Stimulated activated CD4-positive, alpha-beta T cell treated with anti-CD3 and anti-CD28 coated beads, Interleukin-4, amount 100 ng/mL, for 48 hours (primary cell): ENCODE measurements around the gene ZNF680.
"Not testable (repeated sequence)": the region's sequence is repeated elsewhere in the genome, so short reads cannot be mapped to it uniquely, and the experiment has no call there.

Source experiments
- DNase-seq, 2 donors: peaks; one replicate each; pipeline ENCODE4 v3.0.0-alpha.2; 2020; ENCODE audit warnings: low read depth in 2 of 2

Gene ZNF680

GRCh38 chr7:64557601-64558322 is 5.1 kb downstream of the ZNF680 start:
- no peak for DNase-seq

- DNase-seq: no peak
Observed at GRCh38 chr7:64555046-64555445, 7.8 kb downstream of the ZNF680 start.

- not testable (repeated sequence) for DNase-seq
Observed at GRCh38 chr7:64554188-64554587, 8.7 kb downstream of the ZNF680 start.

GRCh38 chr7:64551375-64552142 is 11.3 kb downstream of the ZNF680 start:
- DNase-seq: no peak

- no peak for DNase-seq
Observed at GRCh38 chr7:64544010-64544409, 18.9 kb downstream of the ZNF680 start.

- DNase-seq: no peak
Observed at GRCh38 chr7:64541438-64542359, 21.2 kb downstream of the ZNF680 start.

- DNase-seq: no peak
Observed at GRCh38 chr7:64533756-64534155, 29.1 kb downstream of the ZNF680 start.

- no peak for DNase-seq
Observed at GRCh38 chr7:64528770-64529169, 34.1 kb downstream of the ZNF680 start.

GRCh38 chr7:64521409-64521984 is 41.4 kb downstream of the ZNF680 start:
- DNase-seq: no peak

- DNase-seq: no peak
Observed at GRCh38 chr7:64516451-64516850, 46.4 kb downstream of the ZNF680 start.

- no peak for DNase-seq
Observed at GRCh38 chr7:64515781-64516180, 47.1 kb downstream of the ZNF680 start.

- no peak for DNase-seq
Observed at GRCh38 chr7:64515330-64515729, 47.5 kb downstream of the ZNF680 start.

GRCh38 chr7:64509583-64509982 is 53.3 kb downstream of the ZNF680 start:
- no peak for DNase-seq

- DNase-seq: no peak
Observed at GRCh38 chr7:64504581-64505120, 58.2 kb downstream of the ZNF680 start.

GRCh38 chr7:64498270-64498669 is 64.6 kb downstream of the ZNF680 start:
- no peak for DNase-seq

GRCh38 chr7:64494912-64495461 is 67.9 kb downstream of the ZNF680 start:
- DNase-seq: no peak

- no peak for DNase-seq
Observed at GRCh38 chr7:64485623-64486022, 77.2 kb downstream of the ZNF680 start.
